GM19467 (cell line): Measurements from ENCODE around the gene B3GALNT2.
"Not testable (repeated sequence)": the region's sequence is repeated elsewhere in the genome, so short reads cannot be mapped to it uniquely, and the experiment has no call there.

Source experiments
- ATAC-seq: cut with Tn5 transposase; IDR thresholded peaks from one replicate; pipeline ENCODE4 v1.9.1; 2021; ENCODE audit warnings: mild to moderate bottlenecking, moderate library complexity; ENCODE audit not compliant: unreplicated experiment

The B3GALNT2 gene

DNA sequence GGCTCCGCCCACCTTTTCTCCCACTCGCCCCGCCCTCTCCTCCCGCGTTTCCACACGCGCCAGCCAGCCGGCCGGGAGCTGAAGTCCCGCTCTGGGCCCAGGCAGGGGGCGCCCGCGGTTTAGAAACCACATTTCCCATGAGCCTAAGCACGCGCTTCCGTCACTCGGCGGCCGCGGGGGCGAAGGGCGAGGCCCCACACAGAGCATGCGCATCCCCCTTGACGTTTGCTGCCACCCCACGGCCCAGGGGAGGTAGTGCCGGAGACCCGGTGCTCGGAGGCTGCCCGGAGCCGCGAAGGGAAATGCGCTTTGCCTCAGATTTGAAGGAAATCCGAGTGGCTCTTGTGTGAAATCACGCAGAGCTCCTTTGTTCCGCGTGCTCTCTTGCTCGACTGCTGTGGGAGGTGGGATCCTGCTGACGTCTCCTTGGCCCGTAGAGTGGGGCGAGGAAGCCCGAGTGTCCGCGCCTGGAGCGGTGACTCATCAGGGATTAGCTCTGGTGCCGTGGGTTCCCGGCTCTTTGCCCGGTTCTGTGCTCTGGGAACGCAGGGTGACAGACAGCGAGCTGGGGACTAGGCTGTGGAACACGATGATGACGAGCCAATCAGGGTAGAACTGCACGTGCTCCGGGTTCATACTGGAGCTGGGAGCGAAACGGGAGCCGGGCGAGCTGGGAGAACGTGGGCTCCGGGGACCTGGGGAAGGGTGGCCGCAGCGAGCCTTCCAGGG lies 406 bp upstream of the B3GALNT2 start:
- peak; percentile 74 for ATAC-seq

- peak; percentile 13 for ATAC-seq
These were observed 690 bp downstream of the B3GALNT2 start for GRCh38 chr1:235503403-235504121.

GRCh38 chr1:235502601-235503402 lies 1.4 kb downstream of the B3GALNT2 start:
- ATAC-seq: no peak

DNA sequence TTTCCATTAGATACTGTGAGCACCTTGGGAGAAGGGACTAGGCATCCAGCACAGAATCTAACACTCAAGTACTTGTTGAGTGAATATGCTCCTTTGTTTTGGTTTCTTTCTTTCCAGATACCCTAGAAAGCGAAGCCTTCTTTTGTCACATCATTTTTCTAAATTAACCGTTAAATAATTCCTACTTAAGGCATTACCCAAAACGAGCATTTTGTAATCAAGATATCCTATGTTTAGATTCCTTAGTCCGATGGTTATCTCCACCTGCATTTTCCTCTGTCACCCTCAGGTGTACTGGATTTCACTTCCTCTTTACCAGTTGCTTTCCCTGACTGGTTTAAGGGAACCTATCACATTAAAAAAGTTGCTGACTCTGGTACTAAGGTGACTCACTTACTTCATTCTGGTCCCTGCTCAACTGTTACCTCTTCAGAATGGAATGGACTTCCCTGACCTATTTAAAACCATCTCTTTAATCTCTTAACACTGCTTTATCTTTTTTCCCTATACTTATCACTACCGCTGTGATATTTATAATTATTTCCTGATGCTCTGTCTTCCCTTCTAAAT lies 3.2 kb downstream of the B3GALNT2 start:
- no peak for ATAC-seq

DNA sequence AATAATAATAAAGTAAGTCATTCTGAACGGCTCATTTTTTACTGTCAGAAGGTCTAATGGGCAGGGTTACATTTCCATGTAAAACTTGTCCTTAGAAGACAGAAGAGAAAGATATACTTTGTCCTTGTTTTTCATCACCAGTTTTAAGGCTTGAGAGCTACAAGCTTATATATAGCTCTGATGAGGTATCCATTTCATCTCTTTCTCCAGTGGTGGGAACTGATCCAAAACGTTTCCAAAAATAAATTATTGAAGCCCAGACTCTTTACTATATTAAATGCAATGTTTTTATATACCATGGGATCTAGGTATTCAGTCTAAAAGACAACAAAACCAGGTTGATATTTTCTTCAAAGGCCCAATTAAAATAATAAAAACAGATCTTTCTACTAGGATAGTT lies 8.7 kb downstream of the B3GALNT2 start:
- ATAC-seq: no peak

DNA sequence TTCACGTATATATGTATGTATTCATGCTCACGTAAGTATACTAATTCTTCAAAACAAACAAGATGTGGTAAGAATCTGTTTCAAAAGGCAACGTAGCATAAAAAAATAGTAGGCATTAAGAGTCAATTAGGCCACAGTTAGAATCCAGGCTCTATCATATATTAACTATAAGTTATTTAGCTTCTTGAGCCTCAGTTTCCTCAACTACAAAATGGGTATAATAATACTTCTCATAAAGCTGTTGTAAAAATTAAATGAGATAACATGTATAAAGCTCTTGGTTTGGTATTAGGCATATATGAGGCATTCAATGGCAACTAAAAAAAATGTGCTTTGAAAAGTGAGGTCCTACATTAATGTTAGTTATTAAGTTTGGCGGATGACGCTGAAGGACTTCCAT lies 9.2 kb downstream of the B3GALNT2 start:
- ATAC-seq: no peak

- no peak for ATAC-seq
These were observed 9.7 kb downstream of the B3GALNT2 start for GRCh38 chr1:235494531-235494930.

DNA sequence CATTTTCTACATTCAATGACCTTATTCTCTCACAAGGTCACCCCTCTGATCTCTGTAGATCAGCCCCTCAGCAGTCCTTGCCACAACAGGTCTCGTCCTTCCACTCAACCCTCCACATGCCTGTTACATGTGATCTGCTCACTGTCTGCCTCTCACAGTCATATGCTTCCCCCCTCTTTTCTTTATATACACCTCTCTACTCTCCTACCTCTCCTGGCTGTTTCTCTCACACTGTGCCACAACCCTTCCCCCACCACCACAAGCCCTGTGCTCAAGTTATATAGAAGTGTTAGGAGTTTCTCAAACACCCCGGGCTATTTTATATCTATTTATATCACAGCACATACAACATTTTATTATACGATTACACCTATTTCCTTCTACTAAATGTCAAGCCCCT lies 12.6 kb downstream of the B3GALNT2 start:
- no peak for ATAC-seq

- ATAC-seq: no peak
These were observed 17.9 kb downstream of the B3GALNT2 start for GRCh38 chr1:235486321-235486720.

DNA sequence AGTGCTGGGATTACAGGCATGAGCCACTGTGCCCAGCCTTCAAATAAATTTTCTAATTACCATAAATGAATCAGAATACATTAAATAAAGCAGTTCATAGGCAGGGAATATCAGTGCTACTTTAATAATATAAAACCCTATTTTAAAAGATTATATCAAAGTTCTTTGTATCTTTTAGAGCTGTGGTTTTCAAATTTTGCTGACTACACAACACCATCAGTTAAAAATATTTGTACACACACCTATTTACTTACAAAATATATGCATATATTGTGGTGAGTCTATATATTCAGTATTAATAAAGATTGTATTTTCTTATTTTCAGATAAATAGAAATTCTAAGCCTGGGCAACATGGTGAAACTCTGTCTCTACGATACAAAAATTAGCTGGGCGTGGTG lies 18.7 kb downstream of the B3GALNT2 start:
- ATAC-seq: no peak

GRCh38 chr1:235483090-235483489 lies 21.2 kb downstream of the B3GALNT2 start:
- ATAC-seq: no peak

DNA sequence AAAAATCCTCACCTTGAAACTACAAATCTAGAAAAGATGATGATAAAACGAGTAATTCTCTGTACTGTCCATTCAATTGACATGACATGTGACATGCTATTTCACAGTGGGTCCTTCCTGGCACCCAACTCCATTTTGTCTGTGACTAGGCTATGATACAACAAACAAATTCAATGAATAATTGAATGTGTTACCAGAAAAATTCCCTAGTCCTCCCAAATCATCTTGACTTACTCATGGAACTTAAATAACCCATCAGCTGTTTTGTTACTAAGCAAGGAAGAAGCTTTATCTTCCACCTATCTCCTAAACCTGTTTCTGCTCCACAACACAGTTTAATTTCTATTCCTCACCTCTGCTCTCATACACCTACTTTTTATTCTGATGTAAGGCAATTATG lies 30.4 kb downstream of the B3GALNT2 start:
- ATAC-seq: no peak

DNA sequence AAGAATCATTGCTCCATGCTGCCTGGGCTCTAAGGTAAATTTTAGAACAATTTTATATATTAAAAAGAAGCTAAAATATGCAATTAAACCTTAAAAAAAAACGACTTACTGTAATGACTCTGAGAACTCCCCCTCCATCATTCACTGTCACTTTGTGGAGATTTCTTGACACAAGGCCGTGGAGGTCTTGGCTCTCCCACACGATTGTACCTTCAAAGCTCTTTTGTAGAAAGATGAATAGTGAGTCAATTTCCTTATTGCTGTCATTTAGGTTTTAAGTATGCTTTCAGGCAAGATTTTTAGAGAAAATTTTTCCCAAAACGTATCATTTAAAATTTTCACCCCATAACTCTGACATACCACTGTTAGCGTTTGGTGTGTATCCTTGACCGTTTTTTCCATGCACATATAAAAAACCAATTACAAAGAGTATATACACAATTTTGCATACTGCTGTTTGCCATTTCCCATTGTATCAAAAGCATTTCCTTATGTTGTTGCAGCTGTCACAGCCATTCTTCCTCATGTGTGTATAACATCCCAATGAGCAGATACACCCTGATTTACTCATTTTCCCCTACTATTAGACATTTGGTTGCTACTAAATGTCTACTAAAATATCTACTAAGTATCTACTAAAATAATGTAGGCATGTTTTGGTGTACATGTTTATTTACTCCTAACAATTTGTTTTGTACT lies 33.4 kb downstream of the B3GALNT2 start:
- ATAC-seq: no peak

DNA sequence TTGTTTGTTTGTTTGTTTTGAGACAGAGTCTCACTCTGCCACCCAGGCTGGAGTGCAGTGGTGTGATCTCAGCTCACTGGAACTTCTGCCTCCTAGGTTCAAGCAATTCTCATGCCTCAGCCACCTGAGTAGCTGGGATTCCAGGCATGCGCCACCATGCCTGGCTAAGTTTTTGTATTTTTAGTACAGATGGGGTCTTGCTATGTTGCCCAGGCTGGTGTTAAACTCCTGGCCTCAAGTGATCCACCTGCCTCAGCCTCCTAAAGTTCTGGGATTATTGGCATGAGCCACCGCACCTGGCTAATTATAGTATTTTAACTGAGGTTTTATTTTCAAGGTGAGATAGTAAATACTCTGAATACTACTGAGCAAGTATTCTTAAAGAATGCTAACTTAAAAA lies 34.4 kb downstream of the B3GALNT2 start:
- not testable (repeated sequence) for ATAC-seq

DNA sequence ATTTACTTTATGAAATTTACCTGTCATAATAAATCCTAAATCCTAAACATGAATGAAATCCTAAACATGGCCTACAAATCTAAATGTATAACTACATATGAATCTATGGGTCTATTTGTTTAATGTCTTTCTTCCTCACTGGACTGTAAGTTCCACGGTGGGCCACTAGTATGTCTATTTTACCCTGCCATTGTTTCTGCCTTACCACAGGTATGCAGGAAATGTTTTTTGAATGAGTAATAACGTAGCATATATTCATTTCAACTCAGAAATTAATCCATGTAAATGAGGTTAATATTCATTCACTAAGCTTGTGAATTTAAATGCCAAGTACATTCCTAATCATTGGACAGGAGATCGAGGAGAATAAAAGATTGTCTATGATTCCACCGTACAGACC lies 35.3 kb downstream of the B3GALNT2 start:
- no peak for ATAC-seq

DNA sequence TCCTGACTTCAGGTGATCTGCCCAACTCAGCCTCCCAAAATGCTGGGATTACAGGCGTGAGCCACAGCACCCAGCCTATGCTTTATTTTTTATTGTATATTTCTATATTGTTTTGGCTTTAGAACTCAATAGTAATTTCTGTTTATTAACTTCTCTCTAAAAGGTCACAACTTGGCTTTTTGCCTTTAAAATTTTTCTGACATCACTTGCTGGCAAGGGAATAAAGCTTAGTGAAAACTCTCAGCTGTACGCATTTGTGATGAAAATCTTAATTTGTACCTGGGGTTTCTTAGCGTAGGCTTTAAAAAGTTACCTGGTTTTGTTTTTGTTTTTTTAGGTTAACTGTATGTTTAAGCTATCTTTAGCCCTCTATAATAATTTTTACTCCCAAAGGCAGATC lies 36.2 kb downstream of the B3GALNT2 start:
- ATAC-seq: no peak

DNA sequence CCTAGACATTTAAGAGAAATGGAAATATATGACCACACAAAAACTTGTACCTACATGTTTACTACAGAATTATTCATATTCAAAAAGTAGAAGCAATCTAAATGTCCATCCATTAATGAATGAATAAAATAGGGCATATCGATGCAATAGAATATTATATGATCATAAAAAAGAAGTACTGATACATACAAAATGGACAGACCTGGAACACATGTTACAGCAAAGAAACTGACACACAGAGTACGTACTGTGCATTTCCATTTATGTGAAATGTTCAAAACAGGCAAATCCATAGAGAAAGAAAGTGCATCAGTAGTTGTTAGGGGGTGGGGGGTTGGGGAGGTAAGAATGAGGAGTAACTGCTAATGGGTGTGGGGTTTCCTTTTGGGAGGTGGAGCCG lies 39.2 kb downstream of the B3GALNT2 start:
- ATAC-seq: no peak

DNA sequence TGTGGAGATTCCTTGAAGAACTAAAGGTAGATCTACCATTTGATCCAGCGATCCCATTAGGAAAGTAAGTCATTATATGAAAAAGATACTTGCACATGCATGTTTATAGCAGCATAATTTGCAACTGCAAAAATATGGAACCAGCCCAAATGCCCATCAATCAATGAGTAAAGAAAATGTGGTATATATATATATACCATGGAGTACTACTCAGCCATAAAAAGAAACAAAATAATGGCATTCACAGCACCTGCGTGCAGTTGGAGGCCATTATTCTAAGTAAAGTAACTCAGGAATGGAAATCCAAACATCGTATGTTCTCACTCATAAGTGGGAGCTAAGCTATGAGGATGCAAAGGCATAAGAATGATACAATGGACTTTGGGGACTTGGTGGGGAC lies 41.4 kb downstream of the B3GALNT2 start:
- ATAC-seq: not testable (repeated sequence)

DNA sequence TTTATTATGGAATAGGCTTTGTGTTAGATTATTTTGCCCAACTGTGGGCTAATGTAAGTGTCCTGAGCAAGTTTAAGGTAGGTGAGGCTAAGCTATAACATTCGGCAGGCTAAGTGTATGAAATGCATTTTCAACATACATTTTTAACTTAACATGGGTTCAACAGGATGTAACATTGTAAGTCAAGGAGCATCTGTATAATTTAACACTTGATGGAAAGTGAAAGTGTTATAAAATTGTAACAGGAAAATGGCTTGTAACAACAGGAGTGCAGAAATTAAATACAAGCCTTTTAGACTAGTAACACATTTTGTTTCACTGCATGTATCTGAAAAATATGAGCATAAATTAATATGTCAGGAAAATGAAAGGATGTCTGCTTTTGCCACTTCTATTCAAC lies 42.3 kb downstream of the B3GALNT2 start:
- no peak for ATAC-seq

DNA sequence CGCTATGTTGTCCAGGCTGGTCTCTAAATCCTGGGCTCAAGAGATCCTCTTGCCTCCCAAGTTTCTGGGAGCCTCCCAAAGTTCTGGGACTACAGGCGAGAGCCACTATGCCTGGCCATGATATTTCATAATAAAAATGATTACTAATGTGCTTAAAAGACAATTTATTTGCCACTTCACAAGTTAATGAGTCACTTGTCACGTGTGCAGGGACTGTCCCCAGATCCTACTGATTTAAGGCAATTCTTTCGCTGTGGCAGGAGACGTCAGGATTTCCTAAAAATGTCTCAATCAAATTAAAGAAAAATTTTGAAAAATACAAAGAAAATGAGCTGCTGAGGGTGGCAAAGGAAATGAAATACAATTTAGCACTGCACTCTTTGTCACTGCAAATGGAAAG lies 43.5 kb downstream of the B3GALNT2 start:
- no peak for ATAC-seq

GRCh38 chr1:235457856-235458255 lies 46.4 kb downstream of the B3GALNT2 start:
- ATAC-seq: not testable (repeated sequence)
